Esophagus squamous epithelium (tissue), 5 donors: ENCODE measurements around the gene RAB5B. TPM values are rescaled to one million over a fixed set of nuclear protein-coding genes. Genes with fewer than 3 reads are reported as not detected.
A peak's percentile ranks its signal among the peaks of the same experiment; 100 is the strongest.

Experiments
- DNase-seq: peaks from one replicate; lab custom pipeline; 2025; lab: John Stamatoyannopoulos, UW
- H3K27ac ChIP-seq, 4 donors: fragments of 200-600 bp; sonication (generic); one replicate each; pipeline ENCODE4 v1.5.1; 2016 to 2019; ENCODE audit warnings: mild to moderate bottlenecking in 1 of 4
- H3K27me3 ChIP-seq, 4 donors: fragments of 200-600 bp; sonication (generic); 1 replicate in 3 of 4; 2 replicates in 1 of 4; pipeline versions ENCODE4 v1.5.1 to v1.6.0; 2017 to 2021; ENCODE audit warnings: antibody characterized with exemption in 1 of 4
- H3K36me3 ChIP-seq, 3 donors: fragments of 200-600 bp; sonication (generic); one replicate each; pipeline ENCODE4 v1.5.1; 2016 to 2019
- H3K4me1 ChIP-seq, 3 donors: fragments of 200-600 bp; sonication (generic); one replicate each; pipeline ENCODE4 v1.5.1; 2017 to 2019
- H3K4me3 ChIP-seq, 4 donors: fragments of 200-600 bp; sonication (generic); 1 replicate in 3 of 4; 2 replicates in 1 of 4; pipeline ENCODE4 v1.5.1; 2016 to 2019; ENCODE audit warnings: mild to moderate bottlenecking in 2 of 4, moderate library complexity in 1 of 4
- H3K9me3 ChIP-seq, 3 donors: fragments of 200-600 bp; sonication (generic); one replicate each; pipeline ENCODE4 v1.5.1; 2016 to 2019
- POLR2A ChIP-seq, 4 donors: fragments of 450-650 bp; IDR thresholded peaks; one replicate each; pipeline ENCODE4 v1.6.1; 2017; ENCODE audit warnings: antibody characterized with exemption in 4 of 4, mild to moderate bottlenecking in 4 of 4, moderate library complexity in 3 of 4
- WGBS, 2 donors: methylation state at CpG; one replicate each; pipeline ENCODE4 v1.1.5; 2018; 5-methylcytosine and 5-hydroxymethylcytosine counted together
- intact Hi-C: fragments of 100-400 bp; cut with DNase I; formaldehyde crosslinking; loops from one replicate; pipeline ENCODE4 v1.15.0; 2022
- total RNA-seq, 4 donors: library from RNA; depleted of rRNA; stranded (reverse); fragments of >200 nt; gene quantifications; one replicate each; pipeline ENCODE4 v1.1.0, GENCODE V29; 2016
- TF ChIP-seq, protein P1 (sequence below), 6 experiments: fragments of 450-650 bp in 4 of 6; fragments of 200-600 bp in 2 of 6; sonication (generic) in 2 of 6; IDR thresholded peaks; one replicate each; pipeline ENCODE4 v1.5.1; 2016 to 2019; ENCODE audit warnings: antibody characterized with exemption in 6 of 6, mild to moderate bottlenecking in 4 of 6, moderate library complexity in 4 of 6
- donor health status: DM: yes; HTN: yes; CAD: no.

RAB5B gene, protein sequence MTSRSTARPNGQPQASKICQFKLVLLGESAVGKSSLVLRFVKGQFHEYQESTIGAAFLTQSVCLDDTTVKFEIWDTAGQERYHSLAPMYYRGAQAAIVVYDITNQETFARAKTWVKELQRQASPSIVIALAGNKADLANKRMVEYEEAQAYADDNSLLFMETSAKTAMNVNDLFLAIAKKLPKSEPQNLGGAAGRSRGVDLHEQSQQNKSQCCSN
- total RNA-seq = 10 to 100 TPM; 78.2 to 94.2 (median 86.4) TPM

DNA sequence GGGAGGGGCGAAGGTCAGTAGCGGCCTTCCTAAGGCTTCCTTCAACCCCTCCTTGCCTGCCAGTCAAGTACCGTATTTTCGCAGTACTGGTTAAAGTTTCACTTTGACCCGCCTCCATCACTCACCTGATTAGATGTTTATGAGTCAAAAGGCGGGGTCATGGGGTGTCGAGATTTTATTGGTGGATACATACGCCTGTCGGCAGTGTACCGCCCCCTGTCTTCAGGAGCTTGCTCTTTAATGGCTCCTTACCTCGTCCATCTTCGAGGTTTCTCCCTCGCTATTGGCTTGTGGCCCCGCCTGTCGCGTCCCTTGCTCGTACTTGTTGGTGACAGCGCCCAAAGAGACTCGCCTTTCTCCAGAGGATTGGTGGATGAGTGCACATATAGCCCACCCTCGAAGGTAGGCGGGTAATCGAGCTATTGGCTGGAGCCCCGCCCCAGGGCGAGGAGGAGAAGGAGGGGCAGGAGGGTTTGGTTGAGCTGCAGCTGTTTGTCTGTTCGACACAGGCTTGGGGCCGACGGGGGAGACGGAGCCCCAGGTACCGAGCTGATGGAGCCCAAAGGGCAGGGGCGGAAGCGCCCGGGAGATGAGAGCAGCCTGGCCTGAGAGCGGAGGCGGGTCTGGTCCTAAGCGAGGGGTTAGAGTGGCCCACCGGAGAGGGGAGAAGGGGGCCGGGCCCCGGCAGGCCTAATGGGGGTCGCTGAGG is at the start of gene RAB5B:
Gene RAB5B, plus strand, starts transcription at position 480 of the 709 bp plus-strand sequence. CDS start 12,883 bp downstream, outside the sequence.
- intact Hi-C loops = no loop called here
- peak within 1 kb of the TSS; percentile 77 to 99 (median 94) for H3K4me3 ChIP-seq
- H3K27me3 ChIP-seq = no peaks in the 10 kb centered on the region
- no peaks in the 10 kb centered on the region for H3K9me3 ChIP-seq
- peak; percentile 99 for DNase-seq
- H3K27ac ChIP-seq = peak within 1 kb of the TSS; percentile 97 to 99 (median 98)
- H3K4me1 ChIP-seq = peaks cover 9 to 60% (median 39%) of the 10 kb centered on the region in 3 donors
- WGBS, 2 donors = 1 to 2% methylated on average over 18 to 21 of the region's 39 CpGs
- TF ChIP-seq, protein P1, sequence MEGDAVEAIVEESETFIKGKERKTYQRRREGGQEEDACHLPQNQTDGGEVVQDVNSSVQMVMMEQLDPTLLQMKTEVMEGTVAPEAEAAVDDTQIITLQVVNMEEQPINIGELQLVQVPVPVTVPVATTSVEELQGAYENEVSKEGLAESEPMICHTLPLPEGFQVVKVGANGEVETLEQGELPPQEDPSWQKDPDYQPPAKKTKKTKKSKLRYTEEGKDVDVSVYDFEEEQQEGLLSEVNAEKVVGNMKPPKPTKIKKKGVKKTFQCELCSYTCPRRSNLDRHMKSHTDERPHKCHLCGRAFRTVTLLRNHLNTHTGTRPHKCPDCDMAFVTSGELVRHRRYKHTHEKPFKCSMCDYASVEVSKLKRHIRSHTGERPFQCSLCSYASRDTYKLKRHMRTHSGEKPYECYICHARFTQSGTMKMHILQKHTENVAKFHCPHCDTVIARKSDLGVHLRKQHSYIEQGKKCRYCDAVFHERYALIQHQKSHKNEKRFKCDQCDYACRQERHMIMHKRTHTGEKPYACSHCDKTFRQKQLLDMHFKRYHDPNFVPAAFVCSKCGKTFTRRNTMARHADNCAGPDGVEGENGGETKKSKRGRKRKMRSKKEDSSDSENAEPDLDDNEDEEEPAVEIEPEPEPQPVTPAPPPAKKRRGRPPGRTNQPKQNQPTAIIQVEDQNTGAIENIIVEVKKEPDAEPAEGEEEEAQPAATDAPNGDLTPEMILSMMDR (IDR thresholded peaks at IDR 0.05) = peak in 5 of 6 experiments; percentile 21 to 91 (median 51)
- TF ChIP-seq POLR2A (IDR thresholded peaks at IDR 0.05) = peak in 3 of 4 donors; percentile 97 to 98 (median 98)
- H3K36me3 ChIP-seq = peaks cover 0 to 43% (median 0%) of the 10 kb centered on the region in 3 donors

DNA sequence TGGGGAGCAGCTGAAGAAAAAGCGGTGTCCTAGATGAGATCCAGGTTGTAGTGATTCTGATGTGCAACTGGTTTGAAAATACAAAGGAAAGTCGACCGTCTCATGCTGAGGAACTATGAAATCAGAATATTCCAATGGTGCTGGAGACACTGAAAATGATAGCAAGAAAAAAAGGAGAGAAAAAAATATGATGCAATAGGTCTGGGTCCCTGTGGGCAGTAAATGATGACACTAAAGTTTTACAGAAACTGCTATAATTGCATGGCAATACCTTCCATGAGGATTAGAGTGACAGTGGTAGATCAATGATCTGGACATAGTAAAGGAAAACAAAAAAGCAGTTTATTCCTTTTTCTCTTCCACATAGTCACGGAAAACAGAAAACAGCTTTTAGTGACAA is 48.5 kb upstream of the RAB5B start:
- Histone ChIP-seq H3K27ac (peak overlapping the region in 1 of 4 donors; percentile 100), H3K4me1 (peaks cover 15 to 79% (median 33%) of the 10 kb centered on the region in 3 donors), H3K9me3 (no peaks in the 10 kb centered on the region), H3K4me3 (peak overlapping the region in 1 of 4 donors; percentile 76), H3K27me3 (no peaks in the 10 kb centered on the region), H3K36me3 (peaks cover 0 to 45% (median 0%) of the 10 kb centered on the region in 3 donors)
- TF ChIP-seq, protein P1 (IDR thresholded peaks at IDR 0.05) = no peak
- no peak for TF ChIP-seq POLR2A (IDR thresholded peaks at IDR 0.05)
- intact Hi-C loops = loop anchor here (5.0 kb wide), 1 partner anchor 98 kb away; the partner anchor contains the start of gene DNAJC14
- WGBS, 2 donors = 77 to 79% methylated on average over 4 of the region's 4 CpGs
- no peak for DNase-seq

DNA sequence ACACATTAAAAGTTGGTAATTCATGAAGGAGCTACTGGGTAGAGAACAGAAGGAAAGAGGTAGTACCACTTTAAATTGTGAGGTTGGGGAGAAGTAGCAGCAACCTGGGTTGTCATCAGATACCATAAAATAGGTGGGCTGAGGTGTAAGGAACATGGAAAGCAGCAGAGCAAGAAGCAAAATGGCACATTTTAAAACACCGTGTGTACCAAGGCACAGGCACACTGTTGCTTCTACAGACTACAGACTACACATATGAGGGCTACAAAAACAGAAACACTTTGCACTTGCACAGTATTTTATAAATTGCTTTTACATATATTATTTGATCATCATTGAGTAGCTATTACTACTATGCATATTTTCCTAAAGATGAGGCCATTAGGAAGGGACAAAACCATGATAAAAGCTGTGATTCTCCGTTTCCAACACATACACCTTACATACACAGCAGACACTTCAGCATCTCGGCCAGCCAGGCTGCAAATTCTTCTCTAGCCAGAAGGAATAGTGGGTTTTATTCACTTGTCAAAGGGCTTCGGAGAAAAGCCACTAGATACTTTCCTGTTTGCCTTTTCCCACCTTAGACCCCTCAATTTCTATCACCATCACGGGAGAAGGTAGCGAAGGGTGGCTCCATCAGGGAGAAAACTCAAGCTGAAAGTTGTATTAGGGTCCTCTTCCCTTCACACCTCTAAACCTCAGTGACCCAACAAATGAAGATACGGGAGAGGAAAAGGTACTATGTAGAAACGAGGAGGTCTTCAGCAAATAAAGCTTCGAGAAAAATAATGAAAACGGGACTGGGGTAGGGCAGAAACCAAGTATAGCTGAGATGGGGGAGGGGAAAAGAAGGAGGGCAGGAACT is 47.8 kb upstream of the RAB5B start:
- Histone ChIP-seq H3K4me3 (peak overlapping the region; percentile 59 to 95 (median 78)), H3K9me3 (no peaks in the 10 kb centered on the region), H3K4me1 (peaks cover 22 to 79% (median 40%) of the 10 kb centered on the region in 3 donors), H3K36me3 (peaks cover 0 to 39% (median 0%) of the 10 kb centered on the region in 3 donors), H3K27ac (peak overlapping the region; percentile 92 to 100 (median 97)), H3K27me3 (no peaks in the 10 kb centered on the region)
- DNase-seq = no peak
- 7% methylated on average over 10 of the region's 10 CpGs for WGBS, 2 donors
- intact Hi-C loops = loop anchor here (5.0 kb wide), 1 partner anchor 99 kb away; the partner anchor contains the start of gene DNAJC14
- TF ChIP-seq, protein P1 (IDR thresholded peaks at IDR 0.05) = no peak
- TF ChIP-seq POLR2A (IDR thresholded peaks at IDR 0.05) = no peak

DNA sequence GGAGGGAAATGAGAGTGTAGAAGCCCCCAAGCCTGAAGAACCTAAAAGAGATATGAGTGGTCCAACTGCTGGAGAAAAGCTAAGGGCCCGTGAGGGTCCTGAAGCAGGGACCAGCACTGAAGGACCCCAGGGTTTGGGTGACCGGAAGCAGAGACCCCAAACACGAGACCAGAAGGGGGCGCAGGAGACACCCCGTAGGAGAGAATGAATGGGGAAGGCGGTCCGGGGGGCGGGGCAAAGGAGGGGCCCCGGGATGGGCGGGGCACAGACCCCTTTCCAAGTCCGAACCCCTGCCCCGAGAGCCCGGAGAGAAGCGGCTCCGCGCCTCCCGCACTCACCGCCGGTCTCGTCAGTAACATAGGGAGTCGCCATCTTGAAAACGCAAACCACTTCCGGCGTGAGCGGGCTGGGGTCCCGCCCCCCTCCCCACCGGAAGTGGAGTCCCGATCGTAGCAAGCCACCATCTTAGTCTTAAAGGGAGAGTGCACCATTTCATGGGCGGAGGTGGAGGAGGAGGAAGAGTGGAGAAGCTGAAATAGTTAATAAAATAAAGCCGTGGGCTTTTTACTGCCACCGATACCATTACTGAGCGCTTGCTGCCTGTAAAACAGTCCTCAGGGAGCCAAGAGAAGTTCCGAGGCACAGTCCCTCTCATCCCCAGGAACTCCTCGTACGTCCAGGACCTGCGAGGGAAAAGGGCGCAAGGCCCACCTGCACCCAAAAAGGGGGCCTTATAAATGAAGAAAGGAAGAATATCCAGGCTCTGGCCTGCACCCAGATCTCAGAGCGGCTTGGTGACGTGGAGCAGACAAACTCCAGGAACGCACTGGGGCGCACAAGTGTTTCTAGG is 46.9 kb upstream of the RAB5B start:
- peak in 2 of 4 donors; percentile 17 to 43 for TF ChIP-seq POLR2A (IDR thresholded peaks at IDR 0.05)
- TF ChIP-seq, protein P1 (IDR thresholded peaks at IDR 0.05) = peak; percentile 48 to 91 (median 65)
- H3K4me1 ChIP-seq = peaks cover 25 to 75% (median 43%) of the 10 kb centered on the region in 3 donors
- peaks cover 0 to 31% (median 0%) of the 10 kb centered on the region in 3 donors for H3K36me3 ChIP-seq
- peak overlapping the region; percentile 92 to 100 (median 97) for H3K27ac ChIP-seq
- peak; percentile 56 for DNase-seq
- H3K27me3 ChIP-seq = no peaks in the 10 kb centered on the region
- intact Hi-C loops = loop anchor here (5.0 kb wide), 1 partner anchor 100 kb away; the partner anchor contains the start of gene DNAJC14
- H3K4me3 ChIP-seq = peak overlapping the region; percentile 59 to 95 (median 78)
- no peaks in the 10 kb centered on the region for H3K9me3 ChIP-seq
- 0% methylated on average over 19 of the region's 42 CpGs for WGBS, 2 donors
